Esophagus muscularis mucosa (tissue), 4 donors: ENCODE data around the gene PIGU.

Experiments used
- EP300 ChIP-seq: sonication (generic); formaldehyde crosslinking; IDR thresholded peaks from one replicate; pipeline ENCODE4 v1.6.1; 2017; ENCODE audit warnings: antibody characterized with exemption
- POLR2A ChIP-seq: fragments of 450-650 bp; IDR thresholded peaks from one replicate; pipeline ENCODE4 v1.6.1; 2017; ENCODE audit warnings: antibody characterized with exemption, moderate library complexity, mild to moderate bottlenecking, low read depth
- POLR2AphosphoS5 ChIP-seq, 2 donors: sonication (generic); formaldehyde crosslinking; IDR thresholded peaks; one replicate each; pipeline ENCODE4 v1.6.1; 2017; ENCODE audit warnings: antibody characterized with exemption in 2 of 2
- TF ChIP-seq, protein P1 (sequence below), 3 experiments: fragments of 200-600 bp in 2 of 3; fragments of 450-650 bp in 1 of 3; sonication (generic) in 2 of 3; IDR thresholded peaks; one replicate each; pipeline ENCODE4 v1.5.1; 2017 to 2019; ENCODE audit warnings: antibody characterized with exemption in 3 of 3, mild to moderate bottlenecking in 2 of 3, moderate library complexity in 1 of 3

DNA sequence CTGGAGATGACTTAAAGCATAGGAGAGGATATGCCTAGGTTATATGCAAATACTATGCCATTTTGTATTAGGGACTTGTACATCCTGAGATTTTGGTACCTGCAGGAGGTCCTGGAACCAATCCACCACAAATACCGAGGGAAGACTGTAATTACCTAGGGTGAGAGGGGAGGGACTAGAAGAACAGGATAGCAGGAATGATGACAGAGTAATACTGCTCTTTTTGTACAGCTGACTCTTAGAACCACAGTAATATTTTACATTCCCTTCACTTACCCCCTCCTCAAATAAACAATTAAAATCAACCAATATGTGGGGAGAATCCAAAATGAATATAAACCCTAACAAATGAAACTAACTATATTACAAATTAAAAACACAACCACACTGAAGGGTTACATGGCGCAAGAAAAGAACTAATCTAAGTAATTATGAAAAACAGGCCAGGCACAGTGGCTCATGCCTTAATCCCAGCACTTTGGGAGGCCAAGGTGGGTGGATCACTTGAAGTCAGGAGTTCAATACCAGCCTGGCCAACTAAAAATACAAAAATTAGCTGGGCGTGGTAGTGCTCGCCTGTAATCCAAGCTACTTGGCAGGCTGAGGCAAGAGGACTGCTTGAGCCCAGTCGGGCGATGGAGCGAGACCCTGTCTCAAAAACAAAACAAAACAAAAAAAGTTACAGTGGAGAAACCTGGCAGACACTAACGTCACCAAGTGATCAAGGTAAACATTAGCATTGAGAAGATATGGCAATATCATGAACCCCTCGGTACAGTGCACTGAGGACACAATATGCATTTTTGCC lies 81.3 kb downstream of the PIGU start:
- TF ChIP-seq, protein P1, sequence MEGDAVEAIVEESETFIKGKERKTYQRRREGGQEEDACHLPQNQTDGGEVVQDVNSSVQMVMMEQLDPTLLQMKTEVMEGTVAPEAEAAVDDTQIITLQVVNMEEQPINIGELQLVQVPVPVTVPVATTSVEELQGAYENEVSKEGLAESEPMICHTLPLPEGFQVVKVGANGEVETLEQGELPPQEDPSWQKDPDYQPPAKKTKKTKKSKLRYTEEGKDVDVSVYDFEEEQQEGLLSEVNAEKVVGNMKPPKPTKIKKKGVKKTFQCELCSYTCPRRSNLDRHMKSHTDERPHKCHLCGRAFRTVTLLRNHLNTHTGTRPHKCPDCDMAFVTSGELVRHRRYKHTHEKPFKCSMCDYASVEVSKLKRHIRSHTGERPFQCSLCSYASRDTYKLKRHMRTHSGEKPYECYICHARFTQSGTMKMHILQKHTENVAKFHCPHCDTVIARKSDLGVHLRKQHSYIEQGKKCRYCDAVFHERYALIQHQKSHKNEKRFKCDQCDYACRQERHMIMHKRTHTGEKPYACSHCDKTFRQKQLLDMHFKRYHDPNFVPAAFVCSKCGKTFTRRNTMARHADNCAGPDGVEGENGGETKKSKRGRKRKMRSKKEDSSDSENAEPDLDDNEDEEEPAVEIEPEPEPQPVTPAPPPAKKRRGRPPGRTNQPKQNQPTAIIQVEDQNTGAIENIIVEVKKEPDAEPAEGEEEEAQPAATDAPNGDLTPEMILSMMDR (IDR thresholded peaks at IDR 0.05), result no peak
- TF ChIP-seq POLR2A (no peak), POLR2AphosphoS5 (IDR thresholded peaks at IDR 0.05) (no peak), EP300 (no peak)
